SW480 (cell line): ENCODE results near the gene PNPT1.

ENCODE experiments used
- DNase-seq: peaks from one replicate; pipeline ENCODE4 v3.0.0-alpha.2; 2016; ENCODE audit warnings: low spot score

PNPT1 gene

DNA sequence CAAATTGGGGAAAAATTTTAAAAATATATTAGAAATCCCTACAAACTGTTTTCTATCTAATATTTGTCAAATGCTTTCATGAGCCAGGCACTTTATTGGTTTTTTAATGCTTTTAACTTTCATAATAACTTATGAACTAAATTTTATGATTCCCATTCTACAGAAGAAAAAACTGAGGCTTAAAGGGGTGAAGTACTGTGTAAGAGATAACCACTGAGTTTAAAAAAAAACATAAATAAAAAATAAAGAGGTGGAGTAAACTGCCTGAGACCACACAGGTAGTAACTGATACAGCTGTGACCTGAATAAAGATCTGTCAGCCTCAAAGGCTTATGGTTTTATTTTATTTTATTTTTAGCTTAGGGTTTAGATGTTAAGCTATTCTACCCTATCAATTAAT is 24.7 kb downstream of the PNPT1 start:
- no peak for DNase-seq

DNA sequence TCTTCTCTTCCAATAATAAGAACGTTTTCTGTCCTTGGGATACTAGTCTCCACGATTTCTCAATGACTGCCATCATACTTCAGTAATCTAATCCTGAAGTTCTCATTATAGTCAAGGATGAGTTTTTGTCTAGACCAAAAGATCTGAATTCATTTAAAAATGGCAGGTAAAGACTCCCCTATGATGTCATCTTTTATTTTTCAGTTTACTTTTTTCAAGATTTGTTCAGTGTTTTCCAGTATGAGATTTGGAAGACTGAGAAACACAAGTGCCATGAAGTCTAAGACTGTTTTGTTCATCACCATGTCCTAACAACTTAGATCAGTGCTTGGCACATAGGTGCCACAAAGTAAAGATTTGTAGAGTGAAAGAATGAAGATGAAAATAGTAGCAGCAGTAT is 40.4 kb downstream of the PNPT1 start:
- DNase-seq: no peak

DNA sequence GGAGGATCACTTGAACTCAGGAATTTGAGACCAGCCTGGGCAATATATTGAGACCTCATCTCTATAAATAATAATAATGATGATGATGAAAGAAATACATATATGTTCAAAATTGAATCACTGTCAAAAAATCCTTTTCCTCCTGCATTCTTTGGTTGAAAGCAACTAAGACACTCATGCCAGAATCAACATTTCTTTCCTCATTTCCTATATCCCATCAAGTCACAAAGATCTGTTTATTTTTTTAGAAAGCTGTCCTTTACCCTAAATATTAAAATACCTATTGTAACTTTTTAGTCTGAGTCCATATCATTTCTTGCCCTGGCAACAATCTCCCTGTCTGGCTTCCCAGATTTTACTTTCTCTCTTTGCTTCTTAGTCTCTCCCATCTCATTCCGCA is 44.4 kb downstream of the PNPT1 start:
- DNase-seq: no peak

DNA sequence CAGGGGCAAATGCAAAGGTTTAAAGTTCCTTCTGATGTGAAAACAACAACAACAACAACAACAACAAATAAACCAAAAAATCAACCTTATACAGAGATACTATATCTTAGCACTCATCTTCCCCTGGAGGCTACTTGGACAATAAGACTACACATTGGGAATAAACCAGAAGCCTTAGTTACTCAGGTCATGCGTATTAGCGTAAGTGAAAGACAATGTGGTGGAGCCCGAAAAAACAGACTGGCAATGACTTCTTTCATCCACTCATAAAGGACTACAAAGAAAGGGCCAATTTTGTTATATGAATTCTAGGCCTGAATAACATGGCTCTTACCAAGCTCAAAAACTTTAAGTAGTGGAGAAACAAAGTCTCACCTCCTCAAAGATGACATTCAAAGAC is 56.8 kb downstream of the PNPT1 start:
- DNase-seq: no peak

DNA sequence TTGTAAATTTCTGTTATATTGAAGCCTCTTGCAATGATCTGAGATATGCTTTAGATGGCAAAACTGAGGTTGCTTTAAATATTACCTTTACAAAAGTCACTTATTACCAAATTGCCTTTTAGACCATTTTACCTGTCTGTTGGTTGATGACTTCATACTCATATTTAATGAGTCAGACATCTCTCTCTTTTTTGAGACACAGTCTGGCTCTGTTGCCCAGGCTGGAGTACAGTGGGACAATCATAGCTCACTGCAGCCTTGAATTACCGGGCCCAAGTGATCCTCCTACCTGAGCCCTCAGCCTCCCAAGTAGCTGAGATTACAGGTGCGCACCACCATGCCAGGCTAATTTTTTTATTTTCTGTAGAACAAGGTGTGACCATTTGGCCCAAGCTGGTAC is 64.7 kb downstream of the PNPT1 start:
- no peak for DNase-seq

DNA sequence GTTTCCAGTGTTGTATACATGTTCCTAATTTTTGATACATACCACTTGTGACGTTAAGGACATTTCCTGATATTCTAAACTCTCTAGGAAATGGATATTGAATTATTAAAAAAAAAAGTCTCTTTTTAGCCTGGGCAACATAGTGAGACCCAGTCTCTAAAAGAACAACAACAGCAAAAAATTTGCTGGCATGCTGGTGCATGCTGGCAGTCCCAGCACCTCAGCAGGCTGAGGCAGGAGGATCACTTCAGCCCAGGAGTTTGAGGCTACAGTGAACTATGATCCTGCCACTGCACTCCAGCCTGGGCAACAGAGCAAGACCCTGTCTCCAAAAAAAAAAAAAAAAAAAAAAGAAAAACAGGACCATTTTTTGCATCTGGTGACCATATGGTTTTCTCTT is 65.7 kb downstream of the PNPT1 start:
- no peak for DNase-seq

DNA sequence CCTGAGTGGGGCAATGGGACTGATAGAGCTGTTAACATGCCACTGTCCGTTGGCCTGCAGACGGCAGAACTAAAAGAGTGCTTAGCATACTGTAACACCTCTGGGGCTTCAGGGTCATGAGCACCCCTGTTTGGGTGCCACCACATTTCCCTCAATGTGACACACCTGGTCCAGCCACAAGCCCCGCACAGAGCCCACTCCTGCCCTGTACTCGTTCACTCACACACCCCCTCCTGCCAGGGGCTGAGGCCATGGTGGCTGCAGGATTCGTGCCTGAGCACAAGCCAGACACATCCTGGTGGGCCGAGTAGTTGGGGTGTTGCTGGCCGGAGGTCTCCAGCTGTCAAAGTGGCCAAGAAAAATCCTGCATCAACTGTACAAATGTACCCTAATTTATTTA is 71.8 kb downstream of the PNPT1 start:
- no peak for DNase-seq

DNA sequence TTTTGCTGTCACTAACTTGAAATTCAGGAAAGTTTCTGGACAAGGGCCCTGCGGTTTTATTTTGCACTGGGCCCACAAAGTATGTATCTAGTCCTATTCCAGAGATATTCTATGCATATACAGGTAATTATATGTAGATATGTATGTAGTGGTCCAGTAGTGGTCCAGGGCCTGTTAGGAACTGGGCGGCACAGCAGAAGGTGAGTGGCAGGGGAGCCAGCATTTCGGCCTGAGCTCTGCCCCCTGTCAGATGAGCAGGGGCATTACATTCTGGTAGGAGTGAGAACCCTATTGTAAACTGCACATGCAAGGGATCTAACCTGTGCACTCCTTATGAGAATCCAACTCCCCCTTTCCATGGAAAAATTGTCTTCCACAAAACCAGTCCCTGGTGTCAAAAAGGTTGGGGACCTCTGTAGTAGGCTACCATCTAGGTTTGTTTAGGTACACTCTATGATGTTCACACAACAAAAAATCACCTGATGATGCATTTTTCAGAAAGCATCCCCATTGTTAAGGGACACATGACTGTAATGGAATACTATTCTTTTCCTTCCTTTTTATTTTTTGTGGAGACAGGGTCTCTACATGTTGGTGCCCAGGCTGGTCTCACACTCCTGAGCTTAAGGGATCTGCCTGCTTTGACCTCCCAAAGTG is 73.4 kb downstream of the PNPT1 start:
- peak; percentile 38 for DNase-seq

DNA sequence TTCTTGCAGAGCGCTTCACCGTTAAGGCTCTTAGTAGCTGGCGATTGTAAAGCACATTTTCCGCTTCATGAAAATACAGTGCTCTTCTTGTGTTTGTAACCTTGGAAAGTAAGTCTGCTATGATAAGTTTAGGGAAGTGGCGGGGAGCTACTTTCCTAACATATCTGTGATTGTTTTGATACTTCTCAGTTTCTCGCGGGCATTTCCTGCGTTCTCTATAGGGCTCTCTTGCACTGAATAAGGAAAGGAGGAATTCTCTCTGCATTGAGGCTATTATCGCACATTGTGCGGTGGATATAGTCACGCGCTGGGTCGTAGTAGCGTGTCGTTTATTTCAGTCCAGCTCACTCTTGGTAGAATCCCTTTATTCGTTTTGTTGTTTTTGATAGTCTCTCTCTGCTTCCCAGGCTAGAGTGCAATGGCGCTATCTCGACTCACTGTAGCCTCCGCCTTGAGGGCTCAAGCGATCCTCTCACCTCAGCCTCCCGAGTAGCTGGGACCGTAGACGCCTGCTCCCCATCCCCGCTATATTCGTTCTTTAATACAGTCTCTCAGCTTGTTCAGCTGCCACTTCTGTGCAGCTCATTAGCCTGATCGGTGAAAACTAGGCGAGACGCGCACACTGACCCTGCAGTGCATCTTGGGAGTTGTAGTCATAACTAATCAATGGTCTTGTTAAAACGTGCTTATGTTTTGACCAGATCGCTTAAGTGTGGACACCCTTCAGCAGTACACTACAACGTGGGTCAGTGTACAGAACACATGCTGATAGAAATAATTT is 75.2 kb downstream of the PNPT1 start:
- DNase-seq: peak; percentile 70

DNA sequence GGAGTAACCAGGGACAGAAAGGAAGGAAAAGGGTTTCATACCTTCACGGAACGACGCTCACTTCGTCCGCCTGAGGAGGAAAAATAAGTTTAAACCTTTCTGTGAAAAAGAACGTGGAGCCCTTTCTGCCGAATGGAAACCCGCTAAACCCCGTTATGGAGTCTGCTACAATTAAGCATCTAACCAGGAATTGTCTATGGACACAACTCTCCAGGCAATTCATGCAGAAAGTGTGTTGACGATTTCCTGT is 75.7 kb downstream of the PNPT1 start:
- no peak for DNase-seq

DNA sequence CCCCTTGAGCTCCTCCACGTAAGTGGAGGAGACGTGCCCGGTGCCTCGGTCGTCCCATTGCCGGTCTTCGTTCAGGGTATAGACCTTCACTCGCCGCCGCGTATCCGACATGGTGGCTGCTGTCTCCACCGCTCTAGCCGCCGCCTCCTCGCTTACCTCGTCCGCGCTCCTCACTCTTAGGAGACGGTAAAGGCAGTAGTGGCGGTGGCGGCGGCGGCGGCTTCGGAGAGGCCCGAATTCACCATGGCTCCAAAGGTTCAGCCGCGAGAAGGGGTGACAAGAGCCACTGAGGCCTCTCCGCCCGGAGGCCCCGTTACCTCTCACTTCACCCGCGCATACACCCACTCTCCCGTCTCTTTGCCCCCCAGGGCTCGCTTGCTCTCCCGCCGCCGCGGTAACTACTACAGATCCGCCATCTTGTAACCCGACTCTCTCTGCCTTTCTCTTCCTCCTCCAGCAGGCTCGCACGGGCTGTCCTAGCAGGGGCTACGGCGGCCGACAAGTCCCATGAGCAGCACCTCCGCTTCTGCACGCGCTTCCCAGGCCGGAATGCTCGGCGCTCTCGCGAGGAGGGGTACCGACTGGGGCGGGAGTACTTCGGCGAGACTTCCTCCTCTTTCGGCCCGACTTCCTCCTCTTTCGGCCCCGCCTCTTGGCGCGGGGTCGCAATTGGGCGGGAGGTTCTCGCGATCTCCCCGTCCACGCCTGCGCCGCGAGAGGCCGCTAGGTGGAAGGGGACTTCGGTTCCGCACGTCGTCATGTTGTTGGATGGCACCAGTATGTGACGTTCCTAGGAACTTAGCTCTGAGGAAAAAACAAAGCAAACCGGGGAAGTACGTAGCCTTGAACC is 76.2 kb downstream of the PNPT1 start, which contains the start of gene PPP4R3B:
Gene PPP4R3B (minus strand): TSS at position 448 of the 850 bp plus-strand sequence. CDS start 337 bp downstream, at position 111.
- DNase-seq: peak; percentile 99

DNA sequence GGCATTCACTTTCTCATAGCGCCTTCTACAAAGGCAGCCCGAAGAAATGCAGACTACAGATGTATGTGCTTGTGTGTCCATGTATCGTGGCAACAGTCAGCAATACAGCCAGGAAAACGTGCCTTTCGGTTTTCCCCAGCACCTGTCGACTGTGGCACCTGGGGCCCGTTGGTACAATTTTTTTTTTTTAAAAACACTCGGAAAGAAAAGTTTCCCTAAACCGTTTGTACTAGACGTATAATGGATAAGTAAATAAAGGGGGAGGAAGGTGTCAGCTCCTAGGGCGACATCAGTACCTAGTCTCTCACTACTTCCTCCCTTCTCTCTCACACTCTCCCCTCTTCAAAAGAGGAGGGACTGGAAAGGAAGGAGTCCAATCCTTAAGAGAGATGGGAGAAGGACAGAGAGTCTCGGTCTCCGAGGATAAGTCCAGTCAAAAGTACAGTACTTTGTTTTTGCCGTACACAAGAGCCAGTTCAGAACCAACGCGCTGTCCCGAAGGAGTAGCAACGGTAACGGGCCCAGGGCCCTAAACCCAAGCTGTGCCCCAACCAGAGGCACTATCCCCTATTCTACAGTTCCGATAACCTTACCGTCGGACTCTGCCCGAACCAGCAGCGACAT is 77.0 kb downstream of the PNPT1 start:
- peak; percentile 79 for DNase-seq

DNA sequence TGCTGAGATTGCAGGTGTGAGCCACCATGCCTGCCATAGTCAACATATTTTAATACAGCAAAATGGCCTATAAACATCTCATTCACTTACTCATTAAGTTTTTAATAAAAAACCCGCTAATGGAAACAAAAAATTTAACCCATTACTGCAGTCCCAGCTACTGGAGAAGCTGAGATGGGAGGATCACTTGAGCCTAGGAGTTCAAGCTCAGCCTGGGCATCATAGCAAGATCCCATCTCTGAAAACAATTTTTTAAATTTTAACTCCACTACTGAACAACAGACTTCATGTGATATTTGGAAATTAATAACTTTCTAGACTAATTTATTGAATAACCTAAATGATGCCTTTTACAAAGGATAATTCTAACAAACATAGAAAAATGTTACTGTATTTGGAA is 81.6 kb downstream of the PNPT1 start:
- no peak for DNase-seq

DNA sequence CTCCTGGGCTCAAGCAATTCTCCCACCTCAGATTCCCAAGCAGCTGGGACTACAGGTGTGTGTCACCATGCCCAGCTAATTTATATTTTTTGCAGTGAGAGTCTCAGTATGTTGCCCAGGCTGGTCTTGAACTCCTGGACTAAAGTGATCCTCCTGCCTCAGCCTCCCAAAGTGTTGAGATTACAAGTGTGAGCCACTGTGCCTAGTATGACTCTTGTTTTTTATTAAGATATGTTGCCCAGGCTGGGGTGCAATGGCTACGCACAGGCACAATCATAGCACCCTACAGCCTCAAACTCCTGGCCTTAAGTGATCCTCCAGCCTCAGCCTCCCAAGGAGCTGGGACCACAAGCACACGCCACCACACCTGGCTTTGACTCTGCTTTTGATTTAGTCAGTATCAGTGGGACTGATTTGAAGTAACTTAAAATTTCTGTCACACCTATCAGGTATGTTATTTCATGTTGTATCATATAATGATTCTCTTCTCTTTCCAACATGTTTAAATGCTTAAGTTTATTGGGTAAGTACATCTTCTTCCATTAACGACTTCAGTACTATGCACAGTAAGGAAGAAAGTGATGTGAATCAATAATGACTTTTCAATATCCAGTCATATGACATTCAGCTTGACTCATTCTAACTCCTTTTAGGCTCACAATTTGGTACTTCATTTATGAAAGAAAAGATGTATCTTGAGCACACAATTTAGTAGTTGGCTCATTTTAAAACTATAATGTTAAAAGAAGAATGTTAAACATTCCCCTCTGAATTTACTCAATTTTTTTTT is 82.5 kb downstream of the PNPT1 start:
- DNase-seq: no peak

DNA sequence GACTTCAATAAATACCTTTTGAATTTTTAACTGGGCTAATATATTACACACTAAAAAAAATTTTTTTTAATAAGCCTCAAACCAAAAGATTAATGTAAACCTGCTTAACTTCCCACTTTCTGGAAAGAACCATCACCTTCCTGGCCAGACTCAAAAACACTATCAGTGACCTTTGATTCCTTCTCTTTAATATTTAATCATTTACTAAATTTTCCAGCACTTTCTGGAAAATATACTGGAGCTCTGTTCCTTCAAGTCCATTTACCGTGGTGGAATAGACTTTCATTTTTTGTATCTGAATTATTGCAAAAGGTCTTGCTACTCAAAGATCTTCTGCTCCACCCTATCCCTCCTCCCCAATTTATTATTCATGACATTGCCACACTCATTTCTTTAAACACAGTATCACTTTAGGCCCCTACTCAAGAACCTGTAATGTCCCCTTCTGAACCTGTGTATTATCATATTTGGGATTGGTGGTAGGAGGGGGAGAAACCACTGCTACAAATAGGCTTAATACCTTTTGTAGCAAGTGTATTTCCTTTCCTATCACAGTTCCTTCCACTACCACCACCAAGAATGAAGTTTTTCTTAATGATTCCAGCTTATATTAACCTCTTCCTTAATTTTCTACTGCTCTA is 83.6 kb downstream of the PNPT1 start:
- no peak for DNase-seq

DNA sequence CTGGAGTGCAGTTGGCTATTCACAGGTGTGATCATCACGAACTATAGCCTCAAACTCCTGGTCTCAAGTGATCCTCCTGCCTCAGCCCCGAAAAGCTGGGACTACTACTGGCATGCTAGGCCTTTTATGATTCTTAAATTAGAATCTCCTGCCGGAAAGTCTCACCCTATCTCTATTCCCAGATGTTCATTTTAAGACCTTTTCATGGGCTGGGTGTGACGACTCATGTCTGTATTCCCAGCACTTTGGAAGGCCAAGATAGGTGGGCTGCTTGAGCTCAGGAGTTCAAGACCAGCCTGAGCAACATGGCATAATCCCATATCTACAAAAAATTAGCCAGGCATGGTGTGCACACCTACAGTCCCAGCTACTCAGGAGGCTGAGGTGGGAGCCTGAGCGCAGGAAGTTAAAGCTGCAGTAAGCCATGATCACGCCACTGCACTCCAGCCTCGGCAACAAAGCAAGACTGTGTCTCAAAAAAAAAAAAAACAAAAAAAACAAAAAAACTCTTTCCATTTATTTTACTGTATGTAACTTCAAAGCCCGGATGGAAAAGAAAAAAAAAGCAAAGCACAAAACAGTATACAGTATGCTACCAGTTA is 84.3 kb downstream of the PNPT1 start:
- DNase-seq: no peak

DNA sequence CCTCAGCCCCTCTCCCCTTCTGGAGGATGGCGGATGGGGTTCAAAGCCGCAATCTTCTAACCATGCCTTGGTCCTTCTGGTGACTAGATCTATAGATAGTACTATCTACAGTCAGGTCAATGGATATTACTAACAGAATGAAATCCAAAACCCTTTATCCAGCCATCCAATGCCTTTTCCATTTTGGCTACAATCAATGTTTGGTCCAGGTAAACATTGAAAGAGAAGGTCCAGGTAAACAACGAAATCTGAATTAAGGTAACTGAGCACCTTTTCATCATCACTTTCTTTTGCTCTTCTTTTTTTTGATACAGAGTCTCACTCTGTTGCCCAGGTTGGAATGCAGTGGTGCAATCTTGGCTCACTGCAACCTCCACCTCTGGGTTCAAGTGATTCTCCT is 85.9 kb downstream of the PNPT1 start:
- no peak for DNase-seq

DNA sequence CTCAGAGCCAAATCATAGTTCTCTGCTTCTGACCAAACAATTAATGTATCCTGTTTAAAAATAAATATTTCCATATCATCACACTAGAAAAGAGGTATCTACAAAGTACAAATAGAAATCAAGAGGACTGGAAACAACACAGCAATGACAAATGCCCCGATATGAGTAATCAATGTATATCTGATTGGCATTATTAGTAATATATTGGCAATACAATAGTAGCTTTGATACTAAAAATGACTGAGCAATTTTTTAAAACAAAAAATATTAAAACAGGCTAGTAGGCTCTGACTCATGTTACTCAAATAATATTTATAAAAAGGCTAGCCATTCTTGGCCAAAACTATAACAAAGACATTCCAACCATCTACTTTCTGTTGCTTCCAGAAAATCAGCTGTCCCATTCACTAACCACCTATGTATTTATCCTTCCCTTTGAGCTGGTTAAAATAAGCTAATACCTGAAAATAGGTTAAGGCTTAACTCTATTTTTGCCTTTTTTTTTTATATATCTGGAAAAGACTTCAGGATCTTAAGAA is 89.5 kb downstream of the PNPT1 start:
- DNase-seq: no peak

DNA sequence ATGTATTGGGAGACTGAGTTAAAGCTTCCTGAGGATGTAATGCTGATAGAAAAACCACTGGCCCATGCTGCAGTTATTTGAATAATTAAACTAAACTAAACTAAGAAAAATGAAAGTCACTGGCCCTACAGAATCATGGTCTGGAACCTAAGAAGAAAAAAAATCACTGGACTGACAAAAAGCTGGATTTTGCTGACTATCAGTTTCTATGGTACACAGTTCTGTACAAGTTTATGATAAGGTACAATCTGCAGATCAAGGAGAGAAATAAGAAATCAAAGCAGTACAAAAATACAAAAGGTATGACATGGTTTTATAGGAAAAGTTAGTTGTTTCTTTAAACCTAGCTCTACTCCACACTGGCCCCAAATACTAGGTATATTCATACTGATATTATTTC is 91.8 kb downstream of the PNPT1 start:
- DNase-seq: no peak

DNA sequence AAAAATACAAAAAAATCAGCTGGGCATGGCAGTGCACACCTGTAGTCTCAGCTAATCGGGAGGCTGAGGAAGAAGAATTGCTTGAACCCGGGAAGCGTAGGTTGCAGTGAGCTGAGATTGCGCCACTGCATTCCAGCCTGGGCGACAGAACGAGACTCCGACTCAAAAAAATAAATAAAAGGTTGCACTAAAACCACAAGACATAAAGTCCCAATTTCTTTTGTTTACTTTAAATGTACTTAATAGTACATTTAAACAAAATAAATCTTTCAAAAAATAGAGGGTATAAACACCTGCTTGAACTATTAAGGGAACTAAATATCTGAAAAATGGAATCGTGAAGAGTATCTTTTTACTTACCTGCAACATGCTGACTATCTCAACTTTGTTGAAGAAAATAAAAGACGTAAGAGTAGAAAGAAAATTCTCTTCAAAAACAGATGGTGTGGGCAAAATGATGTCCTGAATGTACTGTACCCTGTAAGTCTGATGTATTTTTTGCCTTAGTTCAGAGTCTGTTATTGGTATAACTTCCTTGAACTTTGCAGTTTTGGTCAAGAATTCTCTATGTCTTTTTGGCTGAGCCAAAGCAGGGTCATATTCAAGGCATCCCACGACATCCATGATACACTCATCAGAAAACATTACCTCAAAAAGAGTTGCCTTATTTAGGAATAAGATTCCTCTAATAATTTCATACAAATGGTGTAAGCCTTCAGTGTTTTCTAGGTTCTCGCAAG is 95.4 kb downstream of the PNPT1 start:
- no peak for DNase-seq
